GM18498 (cell line): ENCODE measurements around the gene YBEY.

Source experiments
- ATAC-seq: cut with Tn5 transposase; IDR thresholded peaks from one replicate; pipeline ENCODE4 v1.9.1; 2021; ENCODE audit warnings: mild to moderate bottlenecking, moderate library complexity; ENCODE audit not compliant: unreplicated experiment

The YBEY gene

GRCh38 chr21:46325073-46325912 lies 39.2 kb downstream of the YBEY start:
- no peak for ATAC-seq

GRCh38 chr21:46326110-46326703 lies 40.1 kb downstream of the YBEY start:
- ATAC-seq: no peak

GRCh38 chr21:46327711-46328110 lies 41.6 kb downstream of the YBEY start:
- ATAC-seq: no peak

GRCh38 chr21:46328151-46328550 lies 42.0 kb downstream of the YBEY start:
- ATAC-seq: no peak

- no peak for ATAC-seq
These were observed 43.7 kb downstream of the YBEY start for GRCh38 chr21:46329796-46330195.

- ATAC-seq: no peak
These were observed 48.4 kb downstream of the YBEY start for GRCh38 chr21:46334351-46335140.

GRCh38 chr21:46336603-46337002 lies 50.5 kb downstream of the YBEY start:
- no peak for ATAC-seq

GRCh38 chr21:46340998-46341397 lies 54.9 kb downstream of the YBEY start:
- ATAC-seq: no peak

- no peak for ATAC-seq
These were observed 58.2 kb downstream of the YBEY start for GRCh38 chr21:46344219-46344915.

GRCh38 chr21:46345861-46346260 lies 59.7 kb downstream of the YBEY start:
- ATAC-seq: no peak

- ATAC-seq: no peak
These were observed 60.4 kb downstream of the YBEY start for GRCh38 chr21:46346296-46347202.

GRCh38 chr21:46347203-46347550 lies 61.0 kb downstream of the YBEY start:
- ATAC-seq: no peak
